Measurements from ENCODE around the gene KRT78.

KRT78 gene

GRCh38 chr12:52811191-52812072 is 37.4 kb downstream of the KRT78 start:
- no peak for DNase-seq

GRCh38 chr12:52810554-52810953 is 38.2 kb downstream of the KRT78 start:
- no peak for DNase-seq

- DNase-seq: no peak
Observed at GRCh38 chr12:52809166-52809565, 39.6 kb downstream of the KRT78 start.

GRCh38 chr12:52808573-52809160 is 40.1 kb downstream of the KRT78 start:
- DNase-seq: no peak

- DNase-seq: no peak
Observed at GRCh38 chr12:52807544-52808470, 41.0 kb downstream of the KRT78 start.

- no peak for DNase-seq
Observed at GRCh38 chr12:52806821-52807543, 41.8 kb downstream of the KRT78 start.

GRCh38 chr12:52806169-52806811 is 42.5 kb downstream of the KRT78 start:
- DNase-seq: no peak

- no peak for DNase-seq
Observed at GRCh38 chr12:52805739-52806138, 43.1 kb downstream of the KRT78 start.

GRCh38 chr12:52805000-52805399 is 43.8 kb downstream of the KRT78 start:
- DNase-seq: no peak

- DNase-seq: no peak
Observed at GRCh38 chr12:52802442-52802841, 46.4 kb downstream of the KRT78 start.

- no peak for DNase-seq
Observed at GRCh38 chr12:52801773-52802172, 47.0 kb downstream of the KRT78 start.

GRCh38 chr12:52800259-52800917 is 48.4 kb downstream of the KRT78 start:
- DNase-seq: no peak

- DNase-seq: no peak
Observed at GRCh38 chr12:52799505-52800211, 49.1 kb downstream of the KRT78 start.

GRCh38 chr12:52798671-52799504 is 49.9 kb downstream of the KRT78 start:
- DNase-seq: no peak

- no peak for DNase-seq
Observed at GRCh38 chr12:52798003-52798670, 50.7 kb downstream of the KRT78 start.

GRCh38 chr12:52797529-52797894 is 51.3 kb downstream of the KRT78 start:
- DNase-seq: no peak

GRCh38 chr12:52796839-52797528 is 51.8 kb downstream of the KRT78 start:
- no peak for DNase-seq

GRCh38 chr12:52796429-52796794 is 52.4 kb downstream of the KRT78 start:
- DNase-seq: no peak

Measured in NCI-H446 (cell line).